K562 (cell line): ENCODE measurements around the gene OR7C1. TPM values are rescaled to one million over a fixed set of nuclear protein-coding genes. Genes with fewer than 3 reads are reported as not detected.

Experiments
- DPF2 ChIP-seq: fragments of 450-650 bp; IDR thresholded peaks from 2 replicates; pipeline ENCODE4 v1.6.1; 2016
- ELF1 ChIP-seq: fragments of 200-800 bp; sonication (Bioruptor generic); IDR thresholded peaks from 2 replicates; pipeline ENCODE4 v1.6.1; 2016; ENCODE audit warnings: missing genetic modification characterization, missing compliant biosample characterization
- FOSL1 ChIP-seq: fragments of 200-800 bp; sonication (Bioruptor generic); conservative IDR thresholded peaks from 2 replicates; pipeline ENCODE4 v1.6.1; 2016; ENCODE audit warnings: missing genetic modification characterization, missing compliant biosample characterization
- HEY1 ChIP-seq: fragments of 250-450 bp; sonication (Bioruptor Pico); IDR thresholded peaks from 2 replicates; pipeline ENCODE4 v1.5.0; 2020; ENCODE audit warnings: mild to moderate bottlenecking, moderate library complexity, borderline replicate concordance
- HOMEZ ChIP-seq: fragments of 250-450 bp; sonication (Bioruptor Pico); IDR thresholded peaks from 2 replicates; pipeline ENCODE4 v1.4.0; 2020; ENCODE audit warnings: mild to moderate bottlenecking, moderate library complexity
- MAFG ChIP-seq: fragments of 450-650 bp; conservative IDR thresholded peaks from 2 replicates; pipeline ENCODE4 v1.6.1; 2016; ENCODE audit warnings: missing genetic modification characterization, missing compliant biosample characterization
- MAFK ChIP-seq: IDR thresholded peaks from 2 replicates; pipeline ENCODE4 v1.6.1; 2011; ENCODE audit warnings: low read length, improper control_type of control experiment
- MTA3 ChIP-seq: fragments of 450-650 bp; formaldehyde crosslinking; IDR thresholded peaks from 2 replicates; pipeline ENCODE4 v1.6.1; 2017; ENCODE audit warnings: mild to moderate bottlenecking, borderline replicate concordance
- PBX2 ChIP-seq, 2 experiments: IDR thresholded peaks in 1 of 2; conservative IDR thresholded peaks in 1 of 2; 2 replicates each; pipeline ENCODE4 v1.6.1; 2016; ENCODE audit warnings: low read depth in 2 of 2, mild to moderate bottlenecking in 1 of 2, missing compliant biosample characterization in 1 of 2, missing genetic modification characterization in 1 of 2, moderate library complexity in 1 of 2
- POU5F1 ChIP-seq: fragments of 150-350 bp; IDR thresholded peaks from 2 replicates; pipeline ENCODE4 v1.6.1; 2014; ENCODE audit warnings: borderline replicate concordance, low read length, low read depth, mild to moderate bottlenecking; ENCODE audit not compliant: partially characterized antibody
- RBM22 ChIP-seq: fragments of 200-400 bp; formaldehyde crosslinking; IDR thresholded peaks from 2 replicates; pipeline ENCODE4 v1.6.1; 2018; ENCODE audit warnings: low read length, low read depth; ENCODE audit not compliant: poor library complexity, severe bottlenecking
- SMARCA4 ChIP-seq: fragments of 450-650 bp; IDR thresholded peaks from 2 replicates; pipeline ENCODE4 v1.6.1; 2016
- SOX6 ChIP-seq: fragments of 450-650 bp; IDR thresholded peaks from 2 replicates; pipeline ENCODE4 v1.6.1; 2014; ENCODE audit warnings: mild to moderate bottlenecking
- TFE3 ChIP-seq: fragments of 450-650 bp; formaldehyde crosslinking; IDR thresholded peaks from 2 replicates; pipeline ENCODE4 v1.4.0; 2020; ENCODE audit warnings: mild to moderate bottlenecking, mixed read lengths
- ZNF124 ChIP-seq: sonication (generic); formaldehyde crosslinking; IDR thresholded peaks from 2 replicates; pipeline ENCODE4 v1.8.1; 2022; ENCODE audit warnings: missing genetic modification reagents
- ZNF175 ChIP-seq: fragments of 200-800 bp; sonication (Bioruptor generic); IDR thresholded peaks from 2 replicates; pipeline ENCODE4 v1.6.1; 2016; ENCODE audit warnings: low read depth, mild to moderate bottlenecking, missing genetic modification characterization, missing compliant biosample characterization
- ZNF551 ChIP-seq: fragments of 250-450 bp; sonication (Bioruptor Pico); IDR thresholded peaks from 2 replicates; pipeline ENCODE4 v1.5.0; 2021; ENCODE audit warnings: mild to moderate bottlenecking, moderate library complexity
- ZNF592 ChIP-seq: fragments of 450-650 bp; IDR thresholded peaks from 2 replicates; pipeline ENCODE4 v1.6.1; 2017; ENCODE audit warnings: antibody characterized with exemption, mild to moderate bottlenecking
- polyA plus RNA-seq, 8 experiments: library from polyadenylated mRNA; depleted of rRNA in 4 of 8; stranded (reverse) in 5 of 8; unstranded in 3 of 8; fragments of >200 nt; fragmentation: Nextera tagmentation in 2 of 8; fragmentation: Illumina TruSeq in 1 of 8; extraction: Ambion mirVana in 2 of 8; extraction: Trizol in 1 of 8; gene quantifications; 2 replicates each; pipeline versions ENCODE4 v1.2.1 to v1.2.3, GENCODE V29; 2011 to 2014; ENCODE audit warnings: inconsistent platforms in 1 of 8, missing spikeins in 1 of 8
- total RNA-seq, 7 experiments: library from RNA; depleted of rRNA in 6 of 7; stranded (reverse); fragments of >200 nt in 6 of 7; fragmentation: Illumina TruSeq in 2 of 7; extraction: Trizol in 2 of 7; gene quantifications; 2 replicates each; pipeline versions ENCODE4 v1.2.1 to v1.2.3, GENCODE V29; 2011 to 2021; ENCODE audit warnings: low replicate concordance in 1 of 7

Gene OR7C1
- total and polyA plus RNA-seq, 9 of the 15 experiments (the other 6 are each of a cell fraction or from before 2014, with no cell fraction given) = 0.01 to 0.18 (median 0.10) TPM; not detected in 1

- TF ChIP-seq HOMEZ (no peak), FOSL1 (tag) (peak; percentile 42), MTA3 (no peak), MAFK (peak; percentile 95), SOX6 (peak; percentile 46; the same call in 1 of the 2 replicates), ZNF124 (CRISPR knock-in tag) (no peak), DPF2 (peak; percentile 71), RBM22 (no peak), PBX2 (CRISPR knock-in tag; IDR thresholded peaks at IDR 0.05; ENCODE audit: low read depth) (no peak), PBX2 (tag; conservative IDR thresholded peaks at IDR 0.05; ENCODE audit: low read depth) (peak; percentile 75), SMARCA4 (peak; percentile 41; the same call in 1 of the 2 replicates), ELF1 (tag) (no peak), TFE3 (CRISPR knock-in tag) (no peak), POU5F1 (no peak), ZNF551 (CRISPR knock-in tag) (no peak), ZNF592 (no peak), MAFG (tag) (peak; percentile 96), ZNF175 (CRISPR knock-in tag) (no peak), HEY1 (CRISPR knock-in tag) (no peak)
These were observed 39.8 kb downstream of the OR7C1 start (continued) for GRCh38 chr19:14795078-14795721.
